IPS-15b (cell line): ENCODE measurements around the gene EML6.

Experiments
- H3K27me3 ChIP-seq: one replicate; pipeline ENCODE4 v1.6.1; 2013; ENCODE audit warnings: low read length; ENCODE audit not compliant: control insufficient read depth, insufficient read depth
- H3K36me3 ChIP-seq: one replicate; pipeline ENCODE4 v1.6.1; 2013; ENCODE audit warnings: low read length; ENCODE audit not compliant: control insufficient read depth, insufficient read depth
- H3K4me1 ChIP-seq: one replicate; pipeline ENCODE4 v1.6.1; 2013; ENCODE audit warnings: mild to moderate bottlenecking, low read length; ENCODE audit not compliant: control insufficient read depth, insufficient read depth
- H3K4me3 ChIP-seq: one replicate; pipeline ENCODE4 v1.5.1; 2013; ENCODE audit warnings: low read depth, low read length
- H3K9ac ChIP-seq: one replicate; pipeline ENCODE4 v1.6.1; 2013; ENCODE audit warnings: low read depth, mild to moderate bottlenecking, low read length
- H3K9me3 ChIP-seq: one replicate; pipeline ENCODE4 v1.6.1; 2013; ENCODE audit warnings: mild to moderate bottlenecking, low read length; ENCODE audit not compliant: control insufficient read depth, insufficient read depth

EML6 gene

DNA sequence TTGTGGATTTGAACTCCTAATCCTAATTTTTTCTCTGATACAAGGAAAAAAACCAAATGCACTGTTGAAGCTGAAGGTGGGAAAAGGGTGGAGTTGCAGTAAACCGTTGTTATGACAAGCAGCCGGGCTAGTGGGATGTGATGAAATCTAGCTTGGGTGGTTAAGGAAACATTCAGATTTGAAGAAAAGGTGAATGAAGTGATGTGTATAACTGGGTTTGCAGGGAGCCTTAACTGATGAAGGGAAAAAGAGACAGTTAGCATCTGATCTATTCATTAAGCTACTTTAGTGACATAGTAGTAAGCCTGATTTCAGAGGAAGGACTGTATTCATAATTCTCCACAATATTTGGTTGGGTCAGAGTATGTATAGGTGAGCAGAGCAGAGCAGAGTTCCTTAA, 3.5 kb downstream of the EML6 start:
- no peaks in the 10 kb centered on the region for H3K36me3 ChIP-seq
- H3K27me3 ChIP-seq, result peaks cover 42% of the 10 kb centered on the region
- peaks cover 3% of the 10 kb centered on the region for H3K4me1 ChIP-seq
- no peak overlapping the region for H3K9ac ChIP-seq
- no peak overlapping the region for H3K4me3 ChIP-seq
- H3K9me3 ChIP-seq, result no peaks in the 10 kb centered on the region

DNA sequence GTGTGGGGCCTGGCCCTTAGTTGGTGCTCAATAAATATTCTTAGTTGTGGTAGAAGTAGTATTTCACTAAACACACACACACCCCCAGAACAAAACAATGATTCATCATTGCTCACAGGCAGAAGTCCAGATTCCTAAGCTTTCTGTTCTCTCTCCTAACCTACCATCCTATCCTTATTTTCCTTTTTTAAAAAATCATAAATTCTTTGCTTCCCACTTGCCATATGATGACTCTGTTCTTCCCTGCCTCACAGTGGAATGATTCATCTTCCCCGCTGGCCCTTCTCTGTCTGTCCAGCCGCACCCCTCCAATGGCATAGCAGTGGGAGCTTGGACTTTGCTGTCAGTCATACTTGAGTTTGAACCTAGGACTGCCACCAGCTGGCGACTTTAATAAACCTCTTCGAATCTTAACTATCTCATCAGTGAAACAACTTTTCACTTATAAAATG, 5.2 kb downstream of the EML6 start:
- no peak overlapping the region for H3K4me3 ChIP-seq
- H3K36me3 ChIP-seq, result no peaks in the 10 kb centered on the region
- H3K9ac ChIP-seq, result no peak overlapping the region
- peaks cover 37% of the 10 kb centered on the region for H3K27me3 ChIP-seq
- no peaks in the 10 kb centered on the region for H3K9me3 ChIP-seq
- H3K4me1 ChIP-seq, result no peaks in the 10 kb centered on the region

DNA sequence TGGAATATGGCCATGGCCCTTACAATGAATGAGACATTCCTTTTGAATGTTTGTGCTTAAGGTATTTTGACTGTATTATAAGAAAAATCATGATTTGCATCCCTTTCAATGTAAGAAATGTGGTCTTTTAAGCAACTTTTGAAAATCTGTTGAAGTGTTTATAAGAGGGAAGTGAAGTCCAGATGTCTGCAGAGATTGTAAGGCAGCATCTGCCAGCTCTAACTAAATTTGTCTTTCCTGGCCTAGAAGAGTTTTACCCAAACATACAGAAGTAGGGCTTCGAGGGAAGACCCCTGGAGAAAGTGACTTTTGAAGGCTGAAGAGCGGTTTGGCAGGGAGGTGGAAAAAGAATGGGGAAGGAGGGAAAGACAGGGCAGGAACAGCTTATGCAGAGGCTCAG, 12.2 kb downstream of the EML6 start:
- H3K36me3 ChIP-seq, result no peaks in the 10 kb centered on the region
- H3K4me3 ChIP-seq, result no peak overlapping the region
- H3K4me1 ChIP-seq, result no peaks in the 10 kb centered on the region
- no peaks in the 10 kb centered on the region for H3K9me3 ChIP-seq
- no peaks in the 10 kb centered on the region for H3K27me3 ChIP-seq
- H3K9ac ChIP-seq, result no peak overlapping the region

DNA sequence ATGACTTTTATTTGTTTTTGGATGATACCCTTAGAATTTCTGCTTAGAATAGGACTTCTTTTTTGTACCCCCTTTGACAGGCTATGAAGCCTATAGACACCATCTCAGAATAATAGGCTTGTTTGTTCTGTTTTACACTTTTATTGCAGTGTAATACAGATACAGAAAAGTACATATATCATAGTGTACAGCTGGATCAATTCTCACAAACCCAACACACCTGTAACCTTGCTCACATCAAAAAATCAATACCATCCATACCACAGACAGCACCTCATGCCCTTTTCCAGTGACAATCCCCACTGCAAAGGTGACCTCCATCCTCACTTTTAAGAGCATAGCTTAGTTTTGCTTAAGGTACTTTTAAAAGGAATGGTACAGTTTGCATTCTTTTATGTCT, 14.8 kb downstream of the EML6 start:
- H3K9me3 ChIP-seq, result no peaks in the 10 kb centered on the region
- no peak overlapping the region for H3K4me3 ChIP-seq
- no peaks in the 10 kb centered on the region for H3K27me3 ChIP-seq
- no peak overlapping the region for H3K9ac ChIP-seq
- peaks cover 4% of the 10 kb centered on the region for H3K4me1 ChIP-seq
- no peaks in the 10 kb centered on the region for H3K36me3 ChIP-seq

DNA sequence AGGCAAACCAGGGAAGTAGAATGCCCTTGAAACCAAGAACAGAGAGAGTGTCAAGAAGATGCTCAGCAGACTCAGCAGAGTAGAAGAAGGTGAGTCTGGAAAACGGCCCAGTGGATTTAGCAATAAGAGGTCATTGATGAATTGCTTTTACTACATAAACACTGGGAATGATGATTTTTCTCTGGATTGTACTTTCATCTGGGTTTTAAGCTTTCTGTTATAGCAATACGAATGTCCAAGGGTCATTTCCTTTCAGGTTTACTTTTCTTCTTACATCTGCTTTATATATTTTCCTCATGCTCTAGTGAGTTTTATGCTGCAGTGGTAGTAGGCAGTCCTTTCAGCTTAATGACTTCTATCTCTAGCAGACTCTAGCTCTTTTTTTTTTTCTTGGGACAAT, 16.9 kb downstream of the EML6 start:
- H3K4me1 ChIP-seq, result peaks cover 4% of the 10 kb centered on the region
- H3K9ac ChIP-seq, result no peak overlapping the region
- no peaks in the 10 kb centered on the region for H3K36me3 ChIP-seq
- H3K9me3 ChIP-seq, result no peaks in the 10 kb centered on the region
- no peaks in the 10 kb centered on the region for H3K27me3 ChIP-seq
- no peak overlapping the region for H3K4me3 ChIP-seq

DNA sequence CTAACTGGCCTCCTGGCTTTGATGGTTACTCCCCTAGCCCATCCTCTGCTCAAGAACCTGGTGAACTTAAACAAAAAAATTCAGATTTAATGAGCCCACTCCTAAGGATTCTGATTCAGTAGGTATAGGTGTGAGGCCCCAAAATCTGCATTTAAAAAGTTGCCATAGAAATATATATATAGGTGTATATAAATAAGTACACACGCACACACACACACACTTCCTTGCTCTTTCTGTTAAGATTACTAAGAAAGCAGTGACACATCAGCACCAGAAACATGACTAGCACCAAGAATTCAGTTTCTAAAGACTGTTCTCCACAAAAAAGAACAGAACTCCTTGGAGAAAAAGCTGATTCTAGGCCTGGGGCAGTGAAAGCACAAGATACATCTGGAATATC, 17.8 kb downstream of the EML6 start:
- Histone ChIP-seq H3K27me3 (no peaks in the 10 kb centered on the region), H3K4me3 (no peak overlapping the region), H3K4me1 (peaks cover 4% of the 10 kb centered on the region), H3K9me3 (no peaks in the 10 kb centered on the region), H3K9ac (no peak overlapping the region), H3K36me3 (no peaks in the 10 kb centered on the region)

DNA sequence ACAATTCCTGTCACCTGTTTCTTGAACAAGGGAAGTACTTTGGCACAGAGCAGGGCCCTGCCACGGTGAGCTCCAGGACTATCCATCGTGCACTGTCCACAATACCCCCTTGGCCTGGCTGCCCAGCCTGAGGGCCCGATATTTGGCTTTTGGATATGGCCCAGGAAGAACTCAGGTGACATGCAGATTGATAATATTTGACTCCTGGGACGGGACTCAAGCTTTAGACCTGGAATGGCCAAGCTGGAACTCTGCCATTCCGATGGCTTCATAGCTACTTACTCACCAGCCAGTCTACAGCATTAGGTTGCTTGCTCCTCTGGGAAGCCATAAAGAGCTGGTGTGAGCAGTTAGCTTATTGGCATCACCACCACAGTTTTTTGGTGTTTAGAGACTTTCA, 26.6 kb downstream of the EML6 start:
- no peaks in the 10 kb centered on the region for H3K4me1 ChIP-seq
- H3K4me3 ChIP-seq, result no peak overlapping the region
- H3K27me3 ChIP-seq, result no peaks in the 10 kb centered on the region
- no peak overlapping the region for H3K9ac ChIP-seq
- H3K36me3 ChIP-seq, result no peaks in the 10 kb centered on the region
- no peaks in the 10 kb centered on the region for H3K9me3 ChIP-seq

DNA sequence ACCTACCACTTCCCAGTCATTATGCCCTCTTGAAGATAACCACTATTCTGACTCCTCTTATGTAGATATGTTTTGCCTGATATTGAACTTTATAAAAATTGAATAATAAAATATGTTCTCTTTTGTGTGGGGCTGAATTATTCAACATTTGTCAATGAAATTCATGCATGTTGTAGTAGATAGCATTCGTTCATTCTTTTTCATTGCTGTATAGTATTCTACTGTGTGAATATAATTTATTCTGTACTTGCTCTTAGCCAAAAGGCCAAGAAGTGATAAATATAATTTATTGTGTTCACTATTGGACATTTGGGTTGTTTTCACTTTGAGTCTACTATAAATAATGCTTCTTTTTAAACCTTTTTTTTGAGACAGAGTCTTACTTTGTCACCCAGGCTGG, 29.0 kb downstream of the EML6 start:
- H3K9ac ChIP-seq, result no peak overlapping the region
- no peak overlapping the region for H3K4me3 ChIP-seq
- H3K4me1 ChIP-seq, result peaks cover 2% of the 10 kb centered on the region
- no peaks in the 10 kb centered on the region for H3K27me3 ChIP-seq
- H3K36me3 ChIP-seq, result no peaks in the 10 kb centered on the region
- no peaks in the 10 kb centered on the region for H3K9me3 ChIP-seq

DNA sequence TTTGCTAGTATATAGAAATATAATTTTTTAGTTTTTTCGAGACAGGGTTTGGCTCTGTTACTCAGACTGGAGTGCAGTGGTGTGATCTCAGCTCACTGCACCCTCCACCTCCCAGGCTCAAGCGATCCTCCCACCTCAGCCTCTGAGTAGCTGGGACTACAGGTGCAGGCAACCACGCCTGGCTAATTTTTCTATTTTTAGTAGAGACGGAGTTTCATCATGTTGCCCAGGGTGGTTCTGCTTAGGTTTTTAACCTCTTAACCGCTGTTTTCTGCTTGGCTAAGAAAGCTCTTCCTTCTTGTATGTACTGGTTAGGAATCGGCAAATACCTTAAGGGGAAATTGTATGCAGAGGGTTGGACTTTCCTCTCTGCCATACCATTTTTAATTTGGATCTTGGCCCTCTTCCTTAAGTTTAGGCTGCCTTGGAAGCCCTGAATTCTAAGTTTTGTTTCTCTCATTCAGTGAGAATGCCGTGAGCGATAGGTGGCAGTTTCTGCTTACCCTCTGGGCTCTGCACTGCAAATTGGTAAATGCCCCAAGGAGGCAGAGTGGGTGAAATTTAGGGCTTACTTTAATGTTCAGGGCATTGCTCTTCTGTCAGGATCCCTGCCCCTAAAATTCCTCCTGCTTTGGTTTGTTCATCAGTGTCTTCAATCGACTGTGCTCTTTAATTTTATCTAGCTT, 32.3 kb downstream of the EML6 start:
- Histone ChIP-seq H3K4me1 (peaks cover 10% of the 10 kb centered on the region), H3K27me3 (no peaks in the 10 kb centered on the region), H3K4me3 (no peak overlapping the region), H3K9me3 (no peaks in the 10 kb centered on the region), H3K36me3 (no peaks in the 10 kb centered on the region), H3K9ac (no peak overlapping the region)

DNA sequence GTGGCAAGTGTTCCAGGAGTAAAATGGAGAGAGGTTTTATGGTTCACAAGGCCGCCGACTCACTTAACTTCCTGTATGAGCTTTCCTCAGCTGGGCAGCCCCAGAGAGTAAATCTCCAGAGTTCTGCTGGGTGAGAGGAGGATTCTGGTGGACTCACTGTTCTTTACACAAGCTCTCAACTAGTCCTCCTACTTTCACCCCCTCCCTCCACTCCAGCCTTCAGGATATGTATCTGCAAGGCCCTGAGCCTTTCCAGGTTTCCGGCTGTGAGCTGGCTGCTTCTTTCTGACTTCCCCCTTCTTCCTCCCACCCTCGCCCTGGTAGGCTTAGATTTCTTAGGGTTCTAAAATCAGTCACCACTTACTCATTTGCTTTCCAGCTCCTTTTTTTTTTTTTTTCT, 34.0 kb downstream of the EML6 start:
- no peaks in the 10 kb centered on the region for H3K9me3 ChIP-seq
- peaks cover 10% of the 10 kb centered on the region for H3K4me1 ChIP-seq
- no peak overlapping the region for H3K9ac ChIP-seq
- H3K27me3 ChIP-seq, result no peaks in the 10 kb centered on the region
- no peaks in the 10 kb centered on the region for H3K36me3 ChIP-seq
- H3K4me3 ChIP-seq, result no peak overlapping the region

DNA sequence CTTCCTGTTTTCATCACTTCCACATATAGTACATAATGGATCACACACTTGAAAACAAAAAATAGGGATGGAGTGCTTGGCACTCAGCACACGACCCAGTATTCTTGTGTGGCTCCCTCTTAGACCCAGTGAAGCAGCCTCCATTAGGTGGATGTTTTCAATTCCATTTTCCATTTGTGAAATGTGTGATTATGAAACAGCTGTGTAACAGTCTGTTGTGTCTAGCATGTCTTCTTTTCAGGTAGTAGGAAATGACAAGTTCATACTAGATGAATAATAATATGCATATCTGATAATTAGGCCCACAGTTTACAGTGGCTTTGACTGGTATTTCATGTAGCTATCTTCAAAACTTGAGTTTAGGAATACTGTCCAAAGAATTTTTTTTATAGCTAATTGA, 35.5 kb downstream of the EML6 start:
- H3K4me1 ChIP-seq, result peaks cover 10% of the 10 kb centered on the region

DNA sequence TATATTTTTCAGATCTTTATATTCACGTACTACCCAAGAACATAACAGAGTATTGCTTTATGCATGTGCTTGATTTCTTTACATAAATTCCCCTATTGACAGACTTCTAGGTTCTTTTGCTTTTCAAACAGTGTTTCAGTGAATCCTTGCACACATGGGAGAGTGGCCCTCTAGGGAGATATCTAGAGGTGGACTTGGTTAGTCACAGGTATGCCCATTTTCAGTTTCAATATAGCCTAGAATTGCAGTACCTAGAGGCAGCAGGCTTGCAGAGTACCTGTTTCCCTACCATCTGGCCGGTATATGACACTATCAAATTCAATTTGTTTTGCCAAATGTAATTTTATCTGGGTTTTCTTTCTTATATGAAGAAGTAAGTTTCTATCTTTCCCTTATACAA, 36.8 kb downstream of the EML6 start:
- no peak overlapping the region for H3K4me3 ChIP-seq
- H3K9ac ChIP-seq, result no peak overlapping the region
- peaks cover 10% of the 10 kb centered on the region for H3K4me1 ChIP-seq
- H3K9me3 ChIP-seq, result no peaks in the 10 kb centered on the region
- H3K36me3 ChIP-seq, result no peaks in the 10 kb centered on the region
- no peaks in the 10 kb centered on the region for H3K27me3 ChIP-seq

More for the DNA sequence above, 35.5 kb downstream of the EML6 start:
- H3K36me3 ChIP-seq, result no peaks in the 10 kb centered on the region
- no peak overlapping the region for H3K4me3 ChIP-seq
- H3K9me3 ChIP-seq, result no peaks in the 10 kb centered on the region
- no peak overlapping the region for H3K9ac ChIP-seq
- no peaks in the 10 kb centered on the region for H3K27me3 ChIP-seq
